ENCODE data around the gene PER3.
"Not testable (repeated sequence)": the region's sequence is repeated elsewhere in the genome, so short reads cannot be mapped to it uniquely, and the experiment has no call there.

The PER3 gene

GRCh38 chr1:7778133-7778628 lies 5.9 kb upstream of the PER3 start:
- H3K4me3 ChIP-seq (ENCODE audit: extremely low read depth, insufficient read depth, low read length, poor library complexity, severe bottlenecking), result no peak overlapping the region

GRCh38 chr1:7780976-7781375 lies 3.1 kb upstream of the PER3 start:
- Histone ChIP-seq H3K4me1 (ENCODE audit: control insufficient read depth, insufficient read depth, low read length, poor library complexity, severe bottlenecking) (no peaks in the 10 kb centered on the region), H3K27ac (ENCODE audit: low read depth, low read length, severe bottlenecking) (no peak overlapping the region), H3K4me3 (ENCODE audit: extremely low read depth, insufficient read depth, low read length, poor library complexity, severe bottlenecking) (no peak overlapping the region), H3K9me3 (ENCODE audit: control insufficient read depth, low read length) (no peaks in the 10 kb centered on the region), H3K36me3 (ENCODE audit: control insufficient read depth, insufficient read depth, low read length) (peaks cover 54% of the 10 kb centered on the region)
- 91 to 97% methylated on average over 8 to 9 of the region's 9 CpGs for WGBS, 2 experiments (ENCODE audit: insufficient coverage in 2 of 2)

More at GRCh38 chr1:7778133-7778628, 5.9 kb upstream of the PER3 start:
- no peaks in the 10 kb centered on the region for H3K9me3 ChIP-seq (ENCODE audit: control insufficient read depth, low read length)
- WGBS, 2 experiments (ENCODE audit: insufficient coverage in 2 of 2), result 90 to 100% methylated on average over 4 of the region's 4 CpGs
- H3K36me3 ChIP-seq (ENCODE audit: control insufficient read depth, insufficient read depth, low read length), result peaks cover 76% of the 10 kb centered on the region
- no peak overlapping the region for H3K27ac ChIP-seq (ENCODE audit: low read depth, low read length, severe bottlenecking)
- H3K4me1 ChIP-seq (ENCODE audit: control insufficient read depth, insufficient read depth, low read length, poor library complexity, severe bottlenecking), result no peaks in the 10 kb centered on the region

GRCh38 chr1:7781501-7781900 lies 2.6 kb upstream of the PER3 start:
- H3K36me3 ChIP-seq (ENCODE audit: control insufficient read depth, insufficient read depth, low read length), result peaks cover 51% of the 10 kb centered on the region
- no peaks in the 10 kb centered on the region for H3K4me1 ChIP-seq (ENCODE audit: control insufficient read depth, insufficient read depth, low read length, poor library complexity, severe bottlenecking)
- 96 to 100% methylated on average over 3 to 4 of the region's 7 CpGs for WGBS, 2 experiments (ENCODE audit: insufficient coverage in 2 of 2)
- H3K9me3 ChIP-seq (ENCODE audit: control insufficient read depth, low read length), result no peaks in the 10 kb centered on the region
- H3K4me3 ChIP-seq (ENCODE audit: extremely low read depth, insufficient read depth, low read length, poor library complexity, severe bottlenecking), result no peak overlapping the region
- no peak overlapping the region for H3K27ac ChIP-seq (ENCODE audit: low read depth, low read length, severe bottlenecking)

GRCh38 chr1:7781923-7782495 lies 2.1 kb upstream of the PER3 start:
- WGBS, 2 experiments (ENCODE audit: insufficient coverage in 2 of 2), result 94 to 96% methylated on average over 14 of the region's 16 CpGs
- Histone ChIP-seq H3K36me3 (ENCODE audit: control insufficient read depth, insufficient read depth, low read length) (peaks cover 46% of the 10 kb centered on the region), H3K4me1 (ENCODE audit: control insufficient read depth, insufficient read depth, low read length, poor library complexity, severe bottlenecking) (no peaks in the 10 kb centered on the region), H3K9me3 (ENCODE audit: control insufficient read depth, low read length) (no peaks in the 10 kb centered on the region), H3K4me3 (ENCODE audit: extremely low read depth, insufficient read depth, low read length, poor library complexity, severe bottlenecking) (no peak overlapping the region), H3K27ac (ENCODE audit: low read depth, low read length, severe bottlenecking) (no peak overlapping the region)

GRCh38 chr1:7783178-7783711 lies 846 bp upstream of the PER3 start:
- no peak overlapping the region for H3K27ac ChIP-seq (ENCODE audit: low read depth, low read length, severe bottlenecking)
- H3K36me3 ChIP-seq (ENCODE audit: control insufficient read depth, insufficient read depth, low read length), result peaks cover 33% of the 10 kb centered on the region
- 19 to 28% methylated on average over 7 to 10 of the region's 34 CpGs for WGBS, 2 experiments (ENCODE audit: insufficient coverage in 2 of 2)
- peak overlapping the region; percentile 42 for H3K4me3 ChIP-seq (ENCODE audit: extremely low read depth, insufficient read depth, low read length, poor library complexity, severe bottlenecking)
- no peaks in the 10 kb centered on the region for H3K4me1 ChIP-seq (ENCODE audit: control insufficient read depth, insufficient read depth, low read length, poor library complexity, severe bottlenecking)
- H3K9me3 ChIP-seq (ENCODE audit: control insufficient read depth, low read length), result no peaks in the 10 kb centered on the region

GRCh38 chr1:7784492-7785071 lies 491 bp downstream of the PER3 start:
- WGBS, 2 experiments (ENCODE audit: insufficient coverage in 2 of 2), result 63 to 80% methylated on average over 31 to 51 of the region's 52 CpGs
- Histone ChIP-seq H3K4me3 (ENCODE audit: extremely low read depth, insufficient read depth, low read length, poor library complexity, severe bottlenecking) (peak overlapping the region; percentile 30), H3K36me3 (ENCODE audit: control insufficient read depth, insufficient read depth, low read length) (peaks cover 31% of the 10 kb centered on the region), H3K27ac (ENCODE audit: low read depth, low read length, severe bottlenecking) (peak overlapping the region; percentile 48), H3K9me3 (ENCODE audit: control insufficient read depth, low read length) (peaks cover 4% of the 10 kb centered on the region), H3K4me1 (ENCODE audit: control insufficient read depth, insufficient read depth, low read length, poor library complexity, severe bottlenecking) (no peaks in the 10 kb centered on the region)

- no peak overlapping the region for H3K4me3 ChIP-seq (ENCODE audit: extremely low read depth, insufficient read depth, low read length, poor library complexity, severe bottlenecking)
- no peak overlapping the region for H3K27ac ChIP-seq (ENCODE audit: low read depth, low read length, severe bottlenecking)
- 93 to 95% methylated on average over 6 of the region's 7 CpGs for WGBS, 2 experiments (ENCODE audit: insufficient coverage in 2 of 2)
- peaks cover 10% of the 10 kb centered on the region for H3K9me3 ChIP-seq (ENCODE audit: control insufficient read depth, low read length)
- H3K36me3 ChIP-seq (ENCODE audit: control insufficient read depth, insufficient read depth, low read length), result peaks cover 30% of the 10 kb centered on the region
- no peaks in the 10 kb centered on the region for H3K4me1 ChIP-seq (ENCODE audit: control insufficient read depth, insufficient read depth, low read length, poor library complexity, severe bottlenecking)
Observed at GRCh38 chr1:7785108-7785507, 1.0 kb downstream of the PER3 start.

GRCh38 chr1:7786795-7787194 lies 2.7 kb downstream of the PER3 start:
- peaks cover 23% of the 10 kb centered on the region for H3K36me3 ChIP-seq (ENCODE audit: control insufficient read depth, insufficient read depth, low read length)

GRCh38 chr1:7789828-7790227 lies 5.7 kb downstream of the PER3 start:
- H3K27ac ChIP-seq (ENCODE audit: low read depth, low read length, severe bottlenecking), result no peak overlapping the region
- H3K4me1 ChIP-seq (ENCODE audit: control insufficient read depth, insufficient read depth, low read length, poor library complexity, severe bottlenecking), result no peaks in the 10 kb centered on the region
- H3K4me3 ChIP-seq (ENCODE audit: extremely low read depth, insufficient read depth, low read length, poor library complexity, severe bottlenecking), result no peak overlapping the region
- peaks cover 30% of the 10 kb centered on the region for H3K36me3 ChIP-seq (ENCODE audit: control insufficient read depth, insufficient read depth, low read length)
- peaks cover 36% of the 10 kb centered on the region for H3K9me3 ChIP-seq (ENCODE audit: control insufficient read depth, low read length)
- 72 to 91% methylated on average over 4 of the region's 5 CpGs for WGBS, 2 experiments (ENCODE audit: insufficient coverage in 2 of 2)

More at GRCh38 chr1:7786795-7787194, 2.7 kb downstream of the PER3 start:
- Histone ChIP-seq H3K4me1 (ENCODE audit: control insufficient read depth, insufficient read depth, low read length, poor library complexity, severe bottlenecking) (no peaks in the 10 kb centered on the region), H3K9me3 (ENCODE audit: control insufficient read depth, low read length) (peaks cover 25% of the 10 kb centered on the region), H3K4me3 (ENCODE audit: extremely low read depth, insufficient read depth, low read length, poor library complexity, severe bottlenecking) (no peak overlapping the region), H3K27ac (ENCODE audit: low read depth, low read length, severe bottlenecking) (no peak overlapping the region)
- 92 to 100% methylated on average over 3 to 4 of the region's 5 CpGs for WGBS, 2 experiments (ENCODE audit: insufficient coverage in 2 of 2)

GRCh38 chr1:7791027-7791426 lies 6.9 kb downstream of the PER3 start:
- H3K27ac ChIP-seq (ENCODE audit: low read depth, low read length, severe bottlenecking); H3K4me1 ChIP-seq (ENCODE audit: control insufficient read depth, insufficient read depth, low read length, poor library complexity, severe bottlenecking); H3K4me3 ChIP-seq (ENCODE audit: extremely low read depth, insufficient read depth, low read length, poor library complexity, severe bottlenecking): not testable (repeated sequence)
- 88 to 100% methylated on average over 1 to 3 of the region's 3 CpGs for WGBS, 2 experiments (ENCODE audit: insufficient coverage in 2 of 2)
- H3K36me3 ChIP-seq (ENCODE audit: control insufficient read depth, insufficient read depth, low read length), result peaks cover 27% of the 10 kb centered on the region
- H3K9me3 ChIP-seq (ENCODE audit: control insufficient read depth, low read length), result peaks cover 36% of the 10 kb centered on the region

GRCh38 chr1:7795406-7795805 lies 11.3 kb downstream of the PER3 start:
- Histone ChIP-seq H3K4me1 (ENCODE audit: control insufficient read depth, insufficient read depth, low read length, poor library complexity, severe bottlenecking) (no peaks in the 10 kb centered on the region), H3K4me3 (ENCODE audit: extremely low read depth, insufficient read depth, low read length, poor library complexity, severe bottlenecking) (no peak overlapping the region), H3K9me3 (ENCODE audit: control insufficient read depth, low read length) (peaks cover 23% of the 10 kb centered on the region), H3K36me3 (ENCODE audit: control insufficient read depth, insufficient read depth, low read length) (peaks cover 11% of the 10 kb centered on the region), H3K27ac (ENCODE audit: low read depth, low read length, severe bottlenecking) (no peak overlapping the region)
- WGBS, 2 experiments (ENCODE audit: insufficient coverage in 2 of 2), result 83 to 92% methylated on average over 9 of the region's 12 CpGs
